Adrenal gland (tissue), 12 donors: ENCODE data around the gene C1orf122. TPM values are rescaled to one million over a fixed set of nuclear protein-coding genes. Genes with fewer than 3 reads are reported as not detected.

ENCODE experiments used
- DNase-seq, 7 donors: peaks; one replicate each; pipeline ENCODE4 v3.0.0-alpha.2; 2019 to 2020
- H3K27ac ChIP-seq, 5 donors: fragments of 200-600 bp; sonication (generic) in 4 of 5; 1 replicate in 3 of 5; 2 replicates in 2 of 5; pipeline versions ENCODE4 v1.5.1 to v1.8.0; 2016 to 2020; ENCODE audit warnings: mild to moderate bottlenecking in 1 of 5
- H3K27me3 ChIP-seq: fragments of 200-600 bp; 2 replicates; pipeline ENCODE4 v1.8.0; 2021
- H3K36me3 ChIP-seq, 2 donors: fragments of 200-600 bp; replicated peaks in 1 of 2; 1 replicate in 1 of 2; 2 replicates in 1 of 2; pipeline versions ENCODE4 v1.5.1 to v1.8.0; 2018 to 2022
- H3K4me1 ChIP-seq, 2 donors: fragments of 200-600 bp; replicated peaks in 1 of 2; 1 replicate in 1 of 2; 2 replicates in 1 of 2; pipeline versions ENCODE4 v1.5.1 to v1.8.0; 2018 to 2021
- H3K4me3 ChIP-seq, 4 donors: fragments of 200-600 bp; sonication (generic) in 3 of 4; one replicate each; pipeline ENCODE4 v1.5.1; 2016 to 2018
- H3K9me3 ChIP-seq, 3 donors: fragments of 200-600 bp; sonication (generic) in 1 of 3; replicated peaks in 1 of 3; 1 replicate in 2 of 3; 2 replicates in 1 of 3; pipeline versions ENCODE4 v1.5.1 to v1.8.0; 2016 to 2021
- POLR2A ChIP-seq, 2 donors: fragments of 450-650 bp; IDR thresholded peaks; one replicate each; pipeline ENCODE4 v1.6.1; 2017; ENCODE audit warnings: antibody characterized with exemption in 2 of 2, mild to moderate bottlenecking in 2 of 2, moderate library complexity in 1 of 2
- WGBS, 4 donors: extraction: QIAGEN DNeasy Blood & Tissue Kit in 2 of 4; methylation state at CpG; one replicate each; pipeline versions ENCODE4 v1.1.5 to v1.1.7; 2013 to 2017; 5-methylcytosine and 5-hydroxymethylcytosine counted together
- intact Hi-C, 2 donors: fragments of 100-400 bp; cut with DNase I; formaldehyde crosslinking; loops; one replicate each; pipeline versions ENCODE4 v1.14.1 to v1.15.0; 2022 to 2023
- polyA plus RNA-seq, 3 donors: library from polyadenylated mRNA; stranded (reverse); fragments of 200-250 nt in 2 of 3; fragments of 350-450 nt in 1 of 3; fragmentation: Illumina TruSeq in 1 of 3; extraction: RNeasy Lipid Tissue Mini Kit (QIAGEN cat#74804) in 1 of 3; gene quantifications; one replicate each; pipeline ENCODE4 v1.2.3, GENCODE V29; 2013 to 2014
- total RNA-seq, 9 donors: library from RNA; depleted of rRNA in 4 of 9; stranded (reverse); fragments of >200 nt in 4 of 9; fragments of 120-200 nt in 1 of 9; fragmentation: NEBNext Ultra II Directional in 1 of 9; extraction: Animal tissue kit (Norgen Biotek cat#: 25700) in 1 of 9; gene quantifications; one replicate each; pipeline versions ENCODE4 v1.1.0 to v1.2.4, GENCODE V29; 2013 to 2023
- TF ChIP-seq, protein P1 (sequence below), 6 experiments: fragments of 450-650 bp in 4 of 6; fragments of 200-600 bp in 2 of 6; sonication (generic) in 1 of 6; IDR thresholded peaks; 1 replicate in 5 of 6; 2 replicates in 1 of 6; pipeline versions ENCODE4 v1.5.1 to v1.8.0; 2016 to 2021; ENCODE audit warnings: antibody characterized with exemption in 6 of 6, mild to moderate bottlenecking in 2 of 6, moderate library complexity in 1 of 6
- donor health status: healthy with polysubstance abuse.
- donor health status: Bipolar disorder and iron deficiency.
- donor health status: DM: yes; HTN: yes; CAD: no.
- donor health status: DM: no; HTN: no; CAD: no.
- donor health status: DM: no; HTN: no; CAD: no.
- donor health status: DM: yes; HTN: yes; CAD: no.

The C1orf122 gene
- total and polyA plus RNA-seq, 12 donors = 21.0 to 173 (median 84.7) TPM

- DNase-seq = no peak
- Histone ChIP-seq H3K27me3 (no peaks in the 10 kb centered on the region), H3K27ac (no peak overlapping the region), H3K9me3 (no peaks in the 10 kb centered on the region), H3K36me3 (no peaks in the 10 kb centered on the region), H3K4me3 (no peak overlapping the region), H3K4me1 (peaks cover 3 to 60% of the 10 kb centered on the region in 2 donors)
- intact Hi-C loops = no loop called here
- TF ChIP-seq, protein P1, sequence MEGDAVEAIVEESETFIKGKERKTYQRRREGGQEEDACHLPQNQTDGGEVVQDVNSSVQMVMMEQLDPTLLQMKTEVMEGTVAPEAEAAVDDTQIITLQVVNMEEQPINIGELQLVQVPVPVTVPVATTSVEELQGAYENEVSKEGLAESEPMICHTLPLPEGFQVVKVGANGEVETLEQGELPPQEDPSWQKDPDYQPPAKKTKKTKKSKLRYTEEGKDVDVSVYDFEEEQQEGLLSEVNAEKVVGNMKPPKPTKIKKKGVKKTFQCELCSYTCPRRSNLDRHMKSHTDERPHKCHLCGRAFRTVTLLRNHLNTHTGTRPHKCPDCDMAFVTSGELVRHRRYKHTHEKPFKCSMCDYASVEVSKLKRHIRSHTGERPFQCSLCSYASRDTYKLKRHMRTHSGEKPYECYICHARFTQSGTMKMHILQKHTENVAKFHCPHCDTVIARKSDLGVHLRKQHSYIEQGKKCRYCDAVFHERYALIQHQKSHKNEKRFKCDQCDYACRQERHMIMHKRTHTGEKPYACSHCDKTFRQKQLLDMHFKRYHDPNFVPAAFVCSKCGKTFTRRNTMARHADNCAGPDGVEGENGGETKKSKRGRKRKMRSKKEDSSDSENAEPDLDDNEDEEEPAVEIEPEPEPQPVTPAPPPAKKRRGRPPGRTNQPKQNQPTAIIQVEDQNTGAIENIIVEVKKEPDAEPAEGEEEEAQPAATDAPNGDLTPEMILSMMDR (IDR thresholded peaks at IDR 0.05) = no peak
- TF ChIP-seq POLR2A (IDR thresholded peaks at IDR 0.05) = no peak
- WGBS, 4 donors = 81 to 97% (median 93%) methylated on average over 3 of the region's 3 CpGs
These were observed 41.9 kb downstream of the C1orf122 start for GRCh38 chr1:37849480-37849879.

GRCh38 chr1:37850352-37850955 lies 42.9 kb downstream of the C1orf122 start:
- DNase-seq = no peak
- intact Hi-C loops = no loop called here
- no peaks in the 10 kb centered on the region for H3K9me3 ChIP-seq
- H3K36me3 ChIP-seq = peaks cover 0 to 4% of the 10 kb centered on the region in 2 donors
- peak overlapping the region in 3 of 5 donors; percentile 15 to 29 (median 19) for H3K27ac ChIP-seq
- no peaks in the 10 kb centered on the region for H3K27me3 ChIP-seq
- H3K4me3 ChIP-seq = no peak overlapping the region
- TF ChIP-seq, protein P1 (IDR thresholded peaks at IDR 0.05) = no peak
- TF ChIP-seq POLR2A (IDR thresholded peaks at IDR 0.05) = no peak
- 75 to 83% (median 77%) methylated on average over 6 of the region's 6 CpGs for WGBS, 4 donors
- H3K4me1 ChIP-seq = peaks cover 3 to 50% of the 10 kb centered on the region in 2 donors

- TF ChIP-seq, protein P1 (IDR thresholded peaks at IDR 0.05) = no peak
- TF ChIP-seq POLR2A (IDR thresholded peaks at IDR 0.05) = no peak
- H3K27me3 ChIP-seq = no peaks in the 10 kb centered on the region
- no peak for DNase-seq
- H3K9me3 ChIP-seq = no peaks in the 10 kb centered on the region
- peak overlapping the region in 3 of 5 donors; percentile 19 to 44 (median 29) for H3K27ac ChIP-seq
- H3K36me3 ChIP-seq = peaks cover 0 to 5% of the 10 kb centered on the region in 2 donors
- no peak overlapping the region for H3K4me3 ChIP-seq
- H3K4me1 ChIP-seq = peaks cover 3 to 51% of the 10 kb centered on the region in 2 donors
- intact Hi-C loops = no loop called here
These were observed 43.7 kb downstream of the C1orf122 start for GRCh38 chr1:37851262-37851661.

DNA sequence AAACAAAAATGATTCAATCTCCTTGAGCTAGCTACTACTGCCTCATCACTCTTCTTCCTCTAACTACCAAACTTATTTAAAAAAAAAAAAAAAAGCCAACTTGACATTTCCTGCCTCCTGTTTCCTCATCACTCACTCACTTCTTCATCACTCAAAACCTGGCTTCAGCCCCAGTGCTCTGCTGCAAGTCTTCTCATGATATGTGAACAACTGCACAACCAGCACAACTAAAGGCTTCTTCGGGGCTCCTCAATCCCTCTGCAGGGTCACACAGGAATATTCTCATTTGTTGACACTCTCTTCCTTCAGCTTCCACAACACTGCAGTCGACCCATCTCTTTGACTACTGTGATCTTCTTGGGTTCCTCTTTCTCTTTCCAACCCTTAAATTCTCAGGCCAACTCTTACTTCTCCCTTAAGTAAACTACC lies 44.2 kb downstream of the C1orf122 start:
- Histone ChIP-seq H3K4me3 (no peak overlapping the region), H3K36me3 (peaks cover 0 to 11% of the 10 kb centered on the region in 2 donors), H3K4me1 (peaks cover 3 to 57% of the 10 kb centered on the region in 2 donors), H3K27me3 (no peaks in the 10 kb centered on the region), H3K27ac (no peak overlapping the region), H3K9me3 (no peaks in the 10 kb centered on the region)
- WGBS, 4 donors = 79 to 87% (median 82%) methylated on average over 2 of the region's 2 CpGs
- peak in 1 of 7 donors; percentile 19 for DNase-seq
- TF ChIP-seq, protein P1 (IDR thresholded peaks at IDR 0.05) = no peak
- no peak for TF ChIP-seq POLR2A (IDR thresholded peaks at IDR 0.05)
- intact Hi-C loops = no loop called here
